HCT116 (cell line): ENCODE data around the gene ACO2. TPM values are rescaled to one million over a fixed set of nuclear protein-coding genes. Genes with fewer than 3 reads are reported as not detected.

Experiments used
- ATAC-seq: fragments of 200-7000 bp; cut with Tn5 transposase; 2 replicates; pipeline ENCODE4 v1.9.1; 2020; ENCODE audit warnings: mild to moderate bottlenecking, moderate library complexity
- BruUV-seq: library from RNA; stranded (reverse); fragments of 400-500 nt; replicated peaks from 2 replicates; lab custom pipeline; 2021; lab: Mats Ljungman, UMichigan
- CTCF ChIA-PET: fragments of 300-600 bp; sonication (Branson Sonifier 250); formaldehyde crosslinking; loops from one replicate; lab custom pipeline; 2021; ENCODE audit warnings: antibody characterized with exemption; lab: Charles Lee
- POLR2A ChIA-PET: fragments of 300-600, 350-600 bp; sonication (Branson Sonifier 250); formaldehyde crosslinking; loops from one replicate; lab custom pipeline; 2021; ENCODE audit warnings: antibody characterized with exemption; lab: Charles Lee
- RAD21 ChIA-PET, 2 experiments: fragments of 300-600 bp; sonication (Branson Sonifier 250); formaldehyde crosslinking; loops; one replicate each; lab custom pipeline; 2023; ENCODE audit warnings: low total read pairs in 2 of 2; ENCODE audit not compliant: uncharacterized antibody in 2 of 2, unreplicated experiment in 2 of 2, low non-redundant PET in 1 of 2; lab: Charles Lee
- DNase-seq: peaks from one replicate; pipeline ENCODE4 v3.0.0-alpha.2; 2010; ENCODE audit warnings: low read depth, low spot score
- H2AFZ ChIP-seq: fragments of 200-600 bp; shearing (Covaris generic), sonication (generic); 2 replicates; pipeline ENCODE4 v1.6.1; 2017; ENCODE audit warnings: low read depth, mixed run types, mixed read lengths, antibody characterized with exemption, low read length; ENCODE audit not compliant: poor library complexity, severe bottlenecking
- H3K27ac ChIP-seq: 2 replicates; pipeline ENCODE4 v1.5.1; 2012; ENCODE audit warnings: low read depth, low read length
- H3K27me3 ChIP-seq: fragments of 200-600 bp; sonication (generic); 2 replicates; pipeline ENCODE4 v1.6.1; 2016; ENCODE audit warnings: mixed run types, low read length, mixed read lengths; ENCODE audit not compliant: insufficient read depth
- H3K36me3 ChIP-seq, 2 experiments: fragments of 200-500 bp in 1 of 2; fragments of 200-600 bp in 1 of 2; sonication (Bioruptor generic) in 1 of 2; sonication (generic) in 1 of 2; 2 replicates each; pipeline versions ENCODE4 v1.5.1 to v1.6.1; 2014 to 2016; ENCODE audit warnings: low read length in 2 of 2, inconsistent platforms in 1 of 2, mixed read lengths in 1 of 2, mixed run types in 1 of 2; ENCODE audit not compliant: insufficient read depth in 2 of 2, control insufficient read depth in 1 of 2
- H3K4me1 ChIP-seq, 2 experiments: fragments of 200-600 bp in 1 of 2; sonication (generic) in 1 of 2; 2 replicates each; pipeline versions ENCODE4 v1.5.1 to v1.6.1; 2012 to 2017; ENCODE audit warnings: low read length in 2 of 2, inconsistent platforms in 1 of 2, mild to moderate bottlenecking in 1 of 2, mixed read lengths in 1 of 2, mixed run types in 1 of 2, moderate library complexity in 1 of 2; ENCODE audit not compliant: insufficient read depth in 2 of 2, control insufficient read depth in 1 of 2
- H3K4me2 ChIP-seq: fragments of 200-600 bp; sonication (generic); 2 replicates; pipeline ENCODE4 v1.6.1; 2017; ENCODE audit warnings: mixed run types, low read length, mixed read lengths
- H3K4me3 ChIP-seq, 2 experiments: fragments of 200-600 bp in 1 of 2; sonication (generic) in 1 of 2; replicated peaks in 1 of 2; 2 replicates each; pipeline ENCODE4 v1.5.1; 2011 to 2016; ENCODE audit warnings: low read length in 2 of 2, control low read depth in 1 of 2, low read depth in 1 of 2, mild to moderate bottlenecking in 1 of 2, mixed read lengths in 1 of 2, mixed run types in 1 of 2
- H3K79me2 ChIP-seq: fragments of 200-600 bp; sonication (generic); 2 replicates; pipeline ENCODE4 v1.6.1; 2017; ENCODE audit warnings: mild to moderate bottlenecking, mixed run types, low read length, moderate library complexity, mixed read lengths; ENCODE audit not compliant: insufficient read depth
- H3K9ac ChIP-seq: fragments of 200-600 bp; sonication (generic); 2 replicates; pipeline ENCODE4 v1.6.1; 2016; ENCODE audit warnings: low read length, mixed read lengths
- H3K9me2 ChIP-seq: fragments of 200-600 bp; sonication (generic), shearing (Covaris generic); 2 replicates; pipeline ENCODE4 v1.6.1; 2017; ENCODE audit warnings: mixed run types, mild to moderate bottlenecking, moderate library complexity; ENCODE audit not compliant: insufficient read depth
- H3K9me3 ChIP-seq, 2 experiments: fragments of 200-500 bp in 1 of 2; fragments of 200-600 bp in 1 of 2; sonication (Bioruptor generic) in 1 of 2; sonication (generic) in 1 of 2; 2 replicates each; pipeline ENCODE4 v1.6.1; 2014 to 2017; ENCODE audit warnings: low read length in 2 of 2, mixed read lengths in 2 of 2, inconsistent platforms in 1 of 2, low read depth in 1 of 2, mild to moderate bottlenecking in 1 of 2, mixed run types in 1 of 2, moderate library complexity in 1 of 2; ENCODE audit not compliant: control insufficient read depth in 1 of 2, insufficient read depth in 1 of 2
- H4K20me1 ChIP-seq: fragments of 200-600 bp; sonication (generic), shearing (Covaris generic); 2 replicates; pipeline ENCODE4 v1.6.1; 2017; ENCODE audit warnings: mixed run types, mild to moderate bottlenecking, moderate library complexity; ENCODE audit not compliant: insufficient read depth
- ATF3 ChIP-seq: IDR thresholded peaks from 2 replicates; pipeline ENCODE4 v1.6.1; 2012
- CBX3 ChIP-seq: IDR thresholded peaks from 2 replicates; pipeline ENCODE4 v1.6.1; 2012; ENCODE audit warnings: low read depth
- JUND ChIP-seq: IDR thresholded peaks from 2 replicates; pipeline ENCODE4 v1.6.1; 2012
- POLR2AphosphoS5 ChIP-seq: IDR thresholded peaks from 2 replicates; pipeline ENCODE4 v1.6.1; 2011; ENCODE audit warnings: mild to moderate bottlenecking, low read depth, low read length, moderate library complexity
- RAD21 ChIP-seq: IDR thresholded peaks from 2 replicates; pipeline ENCODE4 v1.6.1; 2012; ENCODE audit warnings: low read depth, mild to moderate bottlenecking
- SP1 ChIP-seq: IDR thresholded peaks from 2 replicates; pipeline ENCODE4 v1.6.1; 2012; ENCODE audit warnings: low read depth
- TCF7L2 ChIP-seq: IDR thresholded peaks from 2 replicates; pipeline ENCODE4 v1.7.0; 2011; ENCODE audit warnings: borderline replicate concordance, inconsistent platforms; ENCODE audit not compliant: insufficient read depth, insufficient read length; ENCODE audit errors: extremely low read depth
- ZBTB33 ChIP-seq: IDR thresholded peaks from 2 replicates; pipeline ENCODE4 v1.6.1; 2011; ENCODE audit warnings: mild to moderate bottlenecking, low read length, moderate library complexity; ENCODE audit not compliant: insufficient replicate concordance; ENCODE audit errors: extremely low read depth
- ZFX ChIP-seq: fragments of 450-650 bp; IDR thresholded peaks from 2 replicates; pipeline ENCODE4 v1.6.1; 2017
- intact Hi-C: fragments of 100-400 bp; cut with micrococcal nuclease; formaldehyde crosslinking; loops from 2 replicates; pipeline ENCODE4 v1.10.0; 2022
- total RNA-seq: library from RNA; stranded (reverse); gene quantifications from one replicate; pipeline ENCODE4 v1.2.1, GENCODE V29; 2021; ENCODE audit not compliant: unreplicated experiment

The ACO2 gene
- total RNA-seq, 1 experiment from 2014 or later = 108 TPM

DNA sequence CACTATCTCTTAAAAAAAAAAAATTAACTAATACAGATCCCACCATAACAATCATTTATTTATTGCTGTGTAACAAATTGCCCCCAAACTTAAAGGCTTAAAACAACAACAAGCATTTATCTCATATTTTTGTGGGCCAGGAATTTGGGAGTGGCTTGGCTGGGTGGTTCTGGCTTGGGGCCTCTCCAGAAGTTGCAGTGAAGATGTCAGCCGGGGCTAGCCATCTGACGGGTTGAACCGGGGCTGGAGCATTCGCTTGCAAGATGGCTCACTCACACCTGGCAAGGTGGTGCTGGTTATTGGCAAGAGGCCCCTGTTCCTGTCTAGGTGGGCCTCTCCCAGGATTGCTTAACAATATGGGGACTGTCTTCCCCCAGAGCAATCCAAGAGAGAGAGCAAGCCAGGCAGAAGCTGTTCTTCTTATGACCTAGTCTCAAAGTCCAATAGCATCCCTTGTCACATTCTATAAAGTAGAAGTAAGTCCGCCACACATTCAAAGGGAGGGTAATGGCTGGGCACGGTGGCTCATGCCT is 29.5 kb downstream of the ACO2 start:
- no peaks in the 10 kb centered on the region for H3K9me2 ChIP-seq
- ChIA-PET CTCF (no interaction called here), RAD21 (no interaction called here)
- H3K36me3 ChIP-seq = peaks cover 3 to 12% of the 10 kb centered on the region in 2 experiments; a peak in 1 of 4 replicates
- no peaks in the 10 kb centered on the region for H3K9me3 ChIP-seq
- ATAC-seq = no peak
- H4K20me1 ChIP-seq = no peaks in the 10 kb centered on the region
- no peak overlapping the region for H3K9ac ChIP-seq
- no peak overlapping the region for H3K4me3 ChIP-seq
- peaks cover 68% of the 10 kb centered on the region for H3K79me2 ChIP-seq
- intact Hi-C loops = no loop called here
- H3K27ac ChIP-seq = no peak overlapping the region
- BruUV-seq = no TSS peak
- no peak overlapping the region for H3K4me2 ChIP-seq
- TF ChIP-seq ZFX = no peak
- TF ChIP-seq POLR2AphosphoS5 = no peak
- TF ChIP-seq SP1 = no peak
- no peak for TF ChIP-seq RAD21
- no peak for TF ChIP-seq ZBTB33
- TF ChIP-seq CBX3 = no peak
- no peak for TF ChIP-seq JUND
- no peak for TF ChIP-seq ATF3
- no peak for TF ChIP-seq TCF7L2
- TF ChIP-seq, all 23 proteins: peak for 0
- POLR2A ChIA-PET = no interaction called here
- Histone ChIP-seq H3K4me1 (no peaks in the 10 kb centered on the region), H2AFZ (no peak overlapping the region), H3K27me3 (no peaks in the 10 kb centered on the region)
- DNase-seq = no peak
